ENCODE results near the gene STK17B. TPM values are rescaled to one million over a fixed set of nuclear protein-coding genes. Genes with fewer than 3 reads are reported as not detected.

Gene STK17B
- total RNA-seq, 1 experiment from 2014 or later: 16.9 TPM

DNA sequence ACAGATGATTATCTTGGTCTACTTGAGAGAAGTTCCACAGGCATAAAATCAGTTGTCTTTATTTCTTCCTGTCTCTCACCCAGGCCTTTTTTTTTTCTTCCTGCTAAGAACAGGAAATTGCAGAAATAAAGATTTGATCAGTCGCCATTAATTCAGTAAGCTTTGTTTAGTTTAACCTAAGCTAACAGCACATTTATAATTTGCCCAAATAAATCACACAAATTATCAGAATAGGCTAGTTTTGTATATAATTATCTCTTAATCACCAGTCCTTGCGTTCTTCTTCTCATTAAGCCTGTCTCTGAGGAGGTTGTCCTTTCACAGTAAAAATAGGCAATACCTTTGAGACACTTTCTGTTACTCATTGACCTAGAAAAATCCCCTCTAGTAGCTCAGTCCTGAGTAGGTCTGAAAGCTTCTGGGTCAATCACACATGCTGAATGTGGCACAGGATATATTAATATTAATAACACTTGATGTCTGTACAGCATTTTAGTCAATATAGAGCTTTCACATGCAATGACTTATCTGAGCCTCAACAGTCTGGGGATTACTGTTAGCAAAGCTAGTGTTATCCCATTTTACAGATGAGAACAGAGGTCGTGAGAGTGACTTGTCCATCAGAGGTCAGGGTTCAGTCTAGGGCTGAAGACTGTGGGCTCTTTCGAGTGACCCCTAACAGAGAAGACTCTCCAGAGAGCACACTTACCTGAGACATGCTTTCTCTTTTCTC lies 11.2 kb upstream of the STK17B start:
- intact Hi-C loops (cut with micrococcal nuclease): no loop called here
- CTCF ChIA-PET: no interaction called here

More for the DNA sequence above, 11.2 kb upstream of the STK17B start:
- no peak overlapping the region for H3K27ac ChIP-seq (ENCODE audit: low read depth, low read length)
- no TSS peak for BruUV-seq (replicated peaks)
- H3K4me1 ChIP-seq (ENCODE audit: control insufficient read depth in 1 of 2, insufficient read depth in 2 of 2, low read length in 2 of 2): no peaks in the 10 kb centered on the region
- H3K27me3 ChIP-seq (ENCODE audit: insufficient read depth, low read length): no peaks in the 10 kb centered on the region
- no peak for ATAC-seq
- no peak overlapping the region for H2AFZ ChIP-seq (ENCODE audit: low read depth, low read length, poor library complexity, severe bottlenecking)
- H3K9me2 ChIP-seq (ENCODE audit: insufficient read depth): no peaks in the 10 kb centered on the region
- H4K20me1 ChIP-seq (ENCODE audit: insufficient read depth): no peaks in the 10 kb centered on the region
- no peaks in the 10 kb centered on the region for H3K9me3 ChIP-seq (ENCODE audit: control insufficient read depth in 1 of 2, insufficient read depth in 1 of 2, low read depth in 1 of 2, low read length in 2 of 2)
- DNase-seq (ENCODE audit: low read depth, low spot score): no peak
- ChIA-PET RAD21 (ENCODE audit: low non-redundant PET in 1 of 2, low total read pairs in 2 of 2, uncharacterized antibody in 2 of 2, unreplicated experiment in 2 of 2) (no interaction called here), POLR2A (no interaction called here)
- H3K4me2 ChIP-seq (ENCODE audit: low read length): no peak overlapping the region
- no peak overlapping the region for H3K4me3 ChIP-seq (replicated peaks in 1 of 2; ENCODE audit: low read depth in 1 of 2, low read length in 2 of 2)
- no peak overlapping the region for H3K9ac ChIP-seq (ENCODE audit: low read length)
- no peaks in the 10 kb centered on the region for H3K36me3 ChIP-seq (ENCODE audit: control insufficient read depth in 1 of 2, insufficient read depth in 2 of 2, low read length in 2 of 2)
- no peaks in the 10 kb centered on the region for H3K79me2 ChIP-seq (ENCODE audit: insufficient read depth, low read length)
- TF ChIP-seq ZNF274 (IDR thresholded peaks at IDR 0.05; ENCODE audit: low read depth, low read length) (no peak), CEBPB (IDR thresholded peaks at IDR 0.05; ENCODE audit: low read depth) (no peak), POLR2AphosphoS5 (IDR thresholded peaks at IDR 0.05; ENCODE audit: low read depth, low read length) (no peak), EGR1 (IDR thresholded peaks at IDR 0.05; ENCODE audit: low read depth) (no peak), FOSL1 (IDR thresholded peaks at IDR 0.05; ENCODE audit: low read depth) (no peak), ZFX (IDR thresholded peaks at IDR 0.05) (no peak), JUND (IDR thresholded peaks at IDR 0.05) (no peak), CBX3 (IDR thresholded peaks at IDR 0.05; ENCODE audit: low read depth) (no peak), RAD21 (IDR thresholded peaks at IDR 0.05; ENCODE audit: low read depth) (no peak), POLR2A (IDR thresholded peaks at IDR 0.05; ENCODE audit: borderline replicate concordance, extremely low read depth, insufficient read depth, insufficient read length) (no peak), EZH2 (IDR thresholded peaks at IDR 0.05) (no peak), YY1 (IDR thresholded peaks at IDR 0.05; ENCODE audit: extremely low read depth, insufficient replicate concordance, low read depth, low read length) (no peak), TCF7L2 (IDR thresholded peaks at IDR 0.05; ENCODE audit: borderline replicate concordance, extremely low read depth, insufficient read depth, insufficient read length) (no peak), ELF1 (IDR thresholded peaks at IDR 0.05; ENCODE audit: borderline replicate concordance, low read depth) (no peak)
- TF ChIP-seq, protein P1, sequence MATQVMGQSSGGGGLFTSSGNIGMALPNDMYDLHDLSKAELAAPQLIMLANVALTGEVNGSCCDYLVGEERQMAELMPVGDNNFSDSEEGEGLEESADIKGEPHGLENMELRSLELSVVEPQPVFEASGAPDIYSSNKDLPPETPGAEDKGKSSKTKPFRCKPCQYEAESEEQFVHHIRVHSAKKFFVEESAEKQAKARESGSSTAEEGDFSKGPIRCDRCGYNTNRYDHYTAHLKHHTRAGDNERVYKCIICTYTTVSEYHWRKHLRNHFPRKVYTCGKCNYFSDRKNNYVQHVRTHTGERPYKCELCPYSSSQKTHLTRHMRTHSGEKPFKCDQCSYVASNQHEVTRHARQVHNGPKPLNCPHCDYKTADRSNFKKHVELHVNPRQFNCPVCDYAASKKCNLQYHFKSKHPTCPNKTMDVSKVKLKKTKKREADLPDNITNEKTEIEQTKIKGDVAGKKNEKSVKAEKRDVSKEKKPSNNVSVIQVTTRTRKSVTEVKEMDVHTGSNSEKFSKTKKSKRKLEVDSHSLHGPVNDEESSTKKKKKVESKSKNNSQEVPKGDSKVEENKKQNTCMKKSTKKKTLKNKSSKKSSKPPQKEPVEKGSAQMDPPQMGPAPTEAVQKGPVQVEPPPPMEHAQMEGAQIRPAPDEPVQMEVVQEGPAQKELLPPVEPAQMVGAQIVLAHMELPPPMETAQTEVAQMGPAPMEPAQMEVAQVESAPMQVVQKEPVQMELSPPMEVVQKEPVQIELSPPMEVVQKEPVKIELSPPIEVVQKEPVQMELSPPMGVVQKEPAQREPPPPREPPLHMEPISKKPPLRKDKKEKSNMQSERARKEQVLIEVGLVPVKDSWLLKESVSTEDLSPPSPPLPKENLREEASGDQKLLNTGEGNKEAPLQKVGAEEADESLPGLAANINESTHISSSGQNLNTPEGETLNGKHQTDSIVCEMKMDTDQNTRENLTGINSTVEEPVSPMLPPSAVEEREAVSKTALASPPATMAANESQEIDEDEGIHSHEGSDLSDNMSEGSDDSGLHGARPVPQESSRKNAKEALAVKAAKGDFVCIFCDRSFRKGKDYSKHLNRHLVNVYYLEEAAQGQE (IDR thresholded peaks at IDR 0.05; ENCODE audit: low read depth): no peak
- TF ChIP-seq, protein P2, sequence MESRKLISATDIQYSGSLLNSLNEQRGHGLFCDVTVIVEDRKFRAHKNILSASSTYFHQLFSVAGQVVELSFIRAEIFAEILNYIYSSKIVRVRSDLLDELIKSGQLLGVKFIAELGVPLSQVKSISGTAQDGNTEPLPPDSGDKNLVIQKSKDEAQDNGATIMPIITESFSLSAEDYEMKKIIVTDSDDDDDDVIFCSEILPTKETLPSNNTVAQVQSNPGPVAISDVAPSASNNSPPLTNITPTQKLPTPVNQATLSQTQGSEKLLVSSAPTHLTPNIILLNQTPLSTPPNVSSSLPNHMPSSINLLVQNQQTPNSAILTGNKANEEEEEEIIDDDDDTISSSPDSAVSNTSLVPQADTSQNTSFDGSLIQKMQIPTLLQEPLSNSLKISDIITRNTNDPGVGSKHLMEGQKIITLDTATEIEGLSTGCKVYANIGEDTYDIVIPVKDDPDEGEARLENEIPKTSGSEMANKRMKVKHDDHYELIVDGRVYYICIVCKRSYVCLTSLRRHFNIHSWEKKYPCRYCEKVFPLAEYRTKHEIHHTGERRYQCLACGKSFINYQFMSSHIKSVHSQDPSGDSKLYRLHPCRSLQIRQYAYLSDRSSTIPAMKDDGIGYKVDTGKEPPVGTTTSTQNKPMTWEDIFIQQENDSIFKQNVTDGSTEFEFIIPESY (IDR thresholded peaks at IDR 0.05; ENCODE audit: extremely low read depth, insufficient replicate concordance, low read length): no peak

Measured in HCT116 (cell line).